GM19455 (cell line): ENCODE measurements around the gene MRGPRD.

ENCODE experiments used
- ATAC-seq: cut with Tn5 transposase; IDR thresholded peaks from one replicate; pipeline ENCODE4 v1.9.1; 2021; ENCODE audit not compliant: unreplicated experiment

Gene MRGPRD

GRCh38 chr11:68933605-68934320 is 47.0 kb downstream of the MRGPRD start:
- ATAC-seq = no peak

GRCh38 chr11:68932933-68933577 is 47.7 kb downstream of the MRGPRD start:
- ATAC-seq = no peak

GRCh38 chr11:68932358-68932757 is 48.4 kb downstream of the MRGPRD start:
- no peak for ATAC-seq

- ATAC-seq = no peak
Measured at GRCh38 chr11:68931911-68932310, 48.9 kb downstream of the MRGPRD start.

GRCh38 chr11:68930991-68931855 is 49.6 kb downstream of the MRGPRD start:
- no peak for ATAC-seq
